ENCODE data around the gene GPC4. TPM values are rescaled to one million over a fixed set of nuclear protein-coding genes. Genes with fewer than 3 reads are reported as not detected.

GPC4 gene
- 0.16 and 0.30 TPM in 2 replicates for total RNA-seq (2014; rRNA removed; shearing (Covaris generic))

DNA sequence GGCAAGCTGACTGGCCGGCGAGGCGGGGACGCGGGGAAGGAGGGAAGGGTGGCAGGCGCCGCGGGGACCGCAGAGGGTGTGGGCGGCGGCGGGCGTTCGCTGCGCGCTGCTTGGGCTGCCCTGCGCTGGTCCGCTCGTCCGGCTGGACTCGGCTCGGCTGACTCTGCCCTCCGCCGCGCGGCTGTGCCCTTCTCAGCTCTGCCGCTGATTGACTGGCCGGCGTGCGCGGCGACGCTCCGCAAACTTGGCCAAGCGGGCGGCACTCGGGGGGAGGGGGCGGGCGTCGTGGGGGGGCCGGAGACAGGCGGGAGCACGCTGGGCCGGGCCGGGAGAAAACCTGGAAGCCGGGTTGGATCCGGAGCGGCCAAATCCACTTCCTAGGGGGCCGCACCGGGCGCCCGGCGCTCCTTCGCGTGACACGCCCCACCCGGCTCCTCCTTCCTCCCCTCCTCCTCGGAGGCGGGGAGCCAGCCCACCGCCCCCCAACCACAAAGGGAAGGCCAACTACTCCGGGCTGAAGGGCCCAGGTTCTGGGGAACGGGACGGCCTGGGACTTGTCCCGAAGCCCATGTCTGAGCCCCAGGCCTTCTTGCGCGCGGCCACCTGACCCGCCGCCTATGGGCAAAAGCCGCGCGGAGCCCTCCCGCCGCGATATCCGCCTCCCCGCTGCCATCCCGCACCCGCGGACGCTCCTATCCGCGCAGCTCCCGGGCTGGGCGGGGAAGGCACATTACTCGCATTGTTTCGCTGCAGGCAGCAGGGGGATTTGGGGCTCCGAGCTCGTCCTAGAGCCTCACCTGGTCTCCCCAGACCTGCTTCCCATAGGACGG lies at the start of gene GPC4:
Gene GPC4 (minus strand): TSS at position 214 of the 830 bp plus-strand sequence. CDS start 524 bp downstream, outside the sequence.

Other genes with a start within 250 kb of the GPC4 start
- not detected in 2 replicates for gene TFDP3, start 197.1 kb downstream of the GPC4 start, total RNA-seq (2014; rRNA removed; shearing (Covaris generic))

Measured in A375 (cell line).